ENCODE data around the gene LLPH. TPM values are rescaled to one million over a fixed set of nuclear protein-coding genes. Genes with fewer than 3 reads are reported as not detected.

LLPH gene
- total and polyA plus RNA-seq, 2 of the 13 experiments (the other 11 are each of a cell fraction or from before 2014, with no cell fraction given), result 4.2 to 25.6 TPM

- TF ChIP-seq MYNN (CRISPR knock-in tag; IDR thresholded peaks at IDR 0.05; ENCODE audit: low read depth), result no peak
- TF ChIP-seq HOXD1 (CRISPR knock-in tag; IDR thresholded peaks at IDR 0.05), result peak; percentile 60; the same call in 1 of the 2 replicates
- peak; percentile 41; the same call in 1 of the 2 replicates for TF ChIP-seq HNF1A (IDR thresholded peaks at IDR 0.05; ENCODE audit: low read depth)
- TF ChIP-seq HNF1A (CRISPR knock-in tag; IDR thresholded peaks at IDR 0.05; ENCODE audit: borderline replicate concordance), result peak; percentile 78; the same call in 1 of the 2 replicates
- TF ChIP-seq THYN1 (CRISPR knock-in tag; IDR thresholded peaks at IDR 0.05; ENCODE audit: borderline replicate concordance, low read depth), result no peak
- peak; percentile 92 for TF ChIP-seq ZNF687 (CRISPR knock-in tag; IDR thresholded peaks at IDR 0.05)
- no peak for TF ChIP-seq HDAC6 (IDR thresholded peaks at IDR 0.05; ENCODE audit: low read depth, low read length)
- no peak; the same call in 1 of the 2 replicates for TF ChIP-seq NFRKB (IDR thresholded peaks at IDR 0.05)
- no peak for TF ChIP-seq ZNF329 (CRISPR knock-in tag; IDR thresholded peaks at IDR 0.05; ENCODE audit: low read depth)
- peak; percentile 85; the same call in 1 of the 2 replicates for TF ChIP-seq ZXDC (CRISPR knock-in tag; IDR thresholded peaks at IDR 0.05)
- TF ChIP-seq ETV6 (CRISPR knock-in tag; conservative IDR thresholded peaks at IDR 0.05), result peak; percentile 55
- TF ChIP-seq KLF12 (CRISPR knock-in tag; IDR thresholded peaks at IDR 0.05; ENCODE audit: borderline replicate concordance), result peak; percentile 49; the same call in 1 of the 2 replicates
- TF ChIP-seq ZNF441 (CRISPR knock-in tag; IDR thresholded peaks at IDR 0.05; ENCODE audit: borderline replicate concordance), result peak; percentile 77
- TF ChIP-seq MBD4 (IDR thresholded peaks at IDR 0.05; ENCODE audit: borderline replicate concordance, low read length), result no peak
- peak; percentile 49; the same call in 1 of the 2 replicates for TF ChIP-seq CREM (IDR thresholded peaks at IDR 0.05)
- peak; percentile 38; the same call in 1 of the 2 replicates for TF ChIP-seq CREM (CRISPR knock-in tag; IDR thresholded peaks at IDR 0.05)
- TF ChIP-seq CEBPB (IDR thresholded peaks at IDR 0.05; ENCODE audit: borderline replicate concordance, low read depth, low read length), result peak; percentile 74
- no peak for TF ChIP-seq ZNF569 (CRISPR knock-in tag; IDR thresholded peaks at IDR 0.05; ENCODE audit: borderline replicate concordance)
Observed at GRCh38 chr12:66169221-66170170, 38.9 kb upstream of the LLPH start, which contains the start of gene TMBIM4 (continued).
